Mesenchymal stem cell (in vitro differentiated cells and primary cell): ENCODE results near the gene FRMD4B.

Experiments
- DNase-seq: peaks from one replicate; pipeline ENCODE4 v3.0.0-alpha.2; 2013
- H2AFZ ChIP-seq: one replicate; pipeline ENCODE4 v1.6.1; 2013; ENCODE audit warnings: low read depth, mild to moderate bottlenecking, control low read depth, inconsistent platforms, low read length, moderate library complexity
- H2AK5ac ChIP-seq: 2 replicates; pipeline ENCODE4 v1.6.1; 2013; ENCODE audit warnings: low read length, moderate library complexity, mild to moderate bottlenecking, inconsistent platforms; ENCODE audit not compliant: severe bottlenecking
- H2BK120ac ChIP-seq: one replicate; pipeline ENCODE4 v1.6.1; 2013; ENCODE audit warnings: low read depth, mild to moderate bottlenecking, inconsistent platforms, low read length, moderate library complexity
- H2BK12ac ChIP-seq, 2 experiments: one replicate each; pipeline ENCODE4 v1.6.1; 2013; ENCODE audit warnings: inconsistent platforms in 2 of 2, low read length in 2 of 2, mild to moderate bottlenecking in 2 of 2, moderate library complexity in 2 of 2, control low read depth in 1 of 2
- H2BK15ac ChIP-seq: one replicate; pipeline ENCODE4 v1.6.1; 2013; ENCODE audit warnings: mild to moderate bottlenecking, low read depth, inconsistent platforms; ENCODE audit not compliant: poor library complexity, severe bottlenecking
- H2BK5ac ChIP-seq: 2 replicates; pipeline ENCODE4 v1.6.1; 2013; ENCODE audit warnings: low read depth, mild to moderate bottlenecking, low read length, control low read depth, inconsistent platforms; ENCODE audit not compliant: poor library complexity, severe bottlenecking
- H3K14ac ChIP-seq, 2 experiments: one replicate each; pipeline ENCODE4 v1.6.1; 2013; ENCODE audit warnings: inconsistent platforms in 2 of 2, low read length in 2 of 2, control low read depth in 1 of 2, mild to moderate bottlenecking in 1 of 2, moderate library complexity in 1 of 2
- H3K18ac ChIP-seq, 2 experiments: one replicate each; pipeline ENCODE4 v1.6.1; 2013; ENCODE audit warnings: inconsistent platforms in 2 of 2, low read length in 2 of 2, control low read depth in 1 of 2, low read depth in 1 of 2, mild to moderate bottlenecking in 1 of 2
- H3K23ac ChIP-seq, 2 experiments: one replicate each; pipeline ENCODE4 v1.6.1; 2013; ENCODE audit warnings: inconsistent platforms in 2 of 2, low read length in 2 of 2, mild to moderate bottlenecking in 2 of 2, moderate library complexity in 2 of 2, control low read depth in 1 of 2
- H3K27ac ChIP-seq: 2 replicates; pipeline ENCODE4 v1.5.1; 2013; ENCODE audit warnings: mild to moderate bottlenecking, moderate library complexity, low read length, control low read depth, inconsistent platforms; ENCODE audit not compliant: poor library complexity, severe bottlenecking
- H3K27me3 ChIP-seq, 2 experiments: 2 replicates each; pipeline versions ENCODE4 v1.6.1 to v1.7.0; 2013; ENCODE audit warnings: low read length in 2 of 2, mild to moderate bottlenecking in 2 of 2, moderate library complexity in 2 of 2, control low read depth in 1 of 2, inconsistent platforms in 1 of 2; ENCODE audit not compliant: control insufficient read depth in 1 of 2, insufficient read depth in 1 of 2
- H3K36me3 ChIP-seq, 2 experiments: 2 replicates each; pipeline versions ENCODE4 v1.6.1 to v1.7.0; 2013; ENCODE audit warnings: low read length in 2 of 2, control low read depth in 1 of 2, inconsistent platforms in 1 of 2, low read depth in 1 of 2, mild to moderate bottlenecking in 1 of 2; ENCODE audit not compliant: insufficient read depth in 2 of 2, control insufficient read depth in 1 of 2
- H3K4ac ChIP-seq, 2 experiments: one replicate each; pipeline ENCODE4 v1.6.1; 2013; ENCODE audit warnings: inconsistent platforms in 2 of 2, low read length in 2 of 2, mild to moderate bottlenecking in 2 of 2, moderate library complexity in 2 of 2, control low read depth in 1 of 2, low read depth in 1 of 2
- H3K4me1 ChIP-seq: 2 replicates; pipeline ENCODE4 v1.6.1; 2013; ENCODE audit warnings: low read depth, low read length, control low read depth; ENCODE audit not compliant: control insufficient read depth, insufficient read depth
- H3K4me2 ChIP-seq: 2 replicates; pipeline ENCODE4 v1.6.1; 2013; ENCODE audit warnings: low read length, mild to moderate bottlenecking, inconsistent platforms; ENCODE audit not compliant: poor library complexity, severe bottlenecking
- H3K4me3 ChIP-seq, 2 experiments: 2 replicates each; pipeline versions ENCODE4 v1.5.1 to v1.7.0; 2013; ENCODE audit warnings: low read length in 2 of 2, mild to moderate bottlenecking in 2 of 2, control low read depth in 1 of 2, low read depth in 1 of 2; ENCODE audit not compliant: insufficient read depth in 1 of 2
- H3K79me1 ChIP-seq: replicated peaks from 2 replicates; pipeline ENCODE4 v1.6.1; 2013; ENCODE audit warnings: mild to moderate bottlenecking, control low read depth, low read length, inconsistent platforms; ENCODE audit not compliant: poor library complexity, severe bottlenecking
- H3K9ac ChIP-seq: 2 replicates; pipeline ENCODE4 v1.7.0; 2013; ENCODE audit warnings: mild to moderate bottlenecking, low read length, moderate library complexity
- H3K9me3 ChIP-seq: 2 replicates; pipeline ENCODE4 v1.7.0; 2013; ENCODE audit warnings: mild to moderate bottlenecking, low read length; ENCODE audit not compliant: control insufficient read depth
- H4K8ac ChIP-seq: one replicate; pipeline ENCODE4 v1.6.1; 2013; ENCODE audit warnings: inconsistent platforms, mild to moderate bottlenecking, low read length, moderate library complexity
- H4K91ac ChIP-seq: one replicate; pipeline ENCODE4 v1.6.1; 2013; ENCODE audit warnings: mild to moderate bottlenecking, low read length, inconsistent platforms
- WGBS: methylation state at CpG from one replicate; pipeline ENCODE4 v1.1.7; 2013; ENCODE audit warnings: mixed read lengths; 5-methylcytosine and 5-hydroxymethylcytosine counted together

The FRMD4B gene

GRCh38 chr3:69191516-69191915 is 194.4 kb downstream of the FRMD4B start:
- no peak for DNase-seq
- no peaks in the 10 kb centered on the region for H3K27me3 ChIP-seq
- no peak overlapping the region for H3K4me2 ChIP-seq
- no peak overlapping the region for H4K91ac ChIP-seq
- H3K4me1 ChIP-seq: no peaks in the 10 kb centered on the region
- no peak overlapping the region for H2BK120ac ChIP-seq
- H3K9ac ChIP-seq: no peak overlapping the region
- H2AK5ac ChIP-seq: no peak overlapping the region
- H3K14ac ChIP-seq: no peak overlapping the region
- no peaks in the 10 kb centered on the region for H3K9me3 ChIP-seq
- H2BK15ac ChIP-seq: no peak overlapping the region
- H3K4ac ChIP-seq: no peak overlapping the region
- H3K4me3 ChIP-seq: no peak overlapping the region
- H2AFZ ChIP-seq: no peak overlapping the region
- H2BK5ac ChIP-seq: no peak overlapping the region
- H3K79me1 ChIP-seq: peaks cover 1% of the 10 kb centered on the region
- H3K36me3 ChIP-seq: peaks cover 0 to 24% of the 10 kb centered on the region in 2 experiments
- no peak overlapping the region for H3K23ac ChIP-seq
- no peak overlapping the region for H2BK12ac ChIP-seq
- no peak overlapping the region for H4K8ac ChIP-seq
- no peak overlapping the region for H3K27ac ChIP-seq
- no peak overlapping the region for H3K18ac ChIP-seq

GRCh38 chr3:69189487-69189886 is 196.4 kb downstream of the FRMD4B start:
- no peak overlapping the region for H3K9ac ChIP-seq
- no peaks in the 10 kb centered on the region for H3K4me1 ChIP-seq
- no peak for DNase-seq
- no peak overlapping the region for H3K27ac ChIP-seq
- no peak overlapping the region for H3K4me2 ChIP-seq
- H3K79me1 ChIP-seq: peaks cover 1% of the 10 kb centered on the region
- no peak overlapping the region for H2AK5ac ChIP-seq
- H2BK120ac ChIP-seq: no peak overlapping the region
- H3K9me3 ChIP-seq: no peaks in the 10 kb centered on the region
- H3K27me3 ChIP-seq: no peaks in the 10 kb centered on the region
- H3K14ac ChIP-seq: no peak overlapping the region
- 100% methylated on average over 1 of the region's 4 CpGs for WGBS
- H2BK15ac ChIP-seq: no peak overlapping the region
- no peak overlapping the region for H3K4me3 ChIP-seq
- H4K91ac ChIP-seq: no peak overlapping the region
- H4K8ac ChIP-seq: no peak overlapping the region
- H3K18ac ChIP-seq: no peak overlapping the region
- H3K36me3 ChIP-seq: peaks cover 0 to 31% of the 10 kb centered on the region in 2 experiments
- H3K23ac ChIP-seq: no peak overlapping the region
- no peak overlapping the region for H2BK5ac ChIP-seq
- no peak overlapping the region for H2AFZ ChIP-seq
- H3K4ac ChIP-seq: no peak overlapping the region
- no peak overlapping the region for H2BK12ac ChIP-seq

- H3K14ac ChIP-seq: no peak overlapping the region
Observed at GRCh38 chr3:69186575-69187093, 199.3 kb downstream of the FRMD4B start.

GRCh38 chr3:69182588-69183316 is 203.1 kb downstream of the FRMD4B start:
- H3K9ac ChIP-seq: peak overlapping the region; percentile 58
- H3K14ac ChIP-seq: no peak overlapping the region
- H2AK5ac ChIP-seq: no peak overlapping the region
- DNase-seq: peak; percentile 91
- H2BK15ac ChIP-seq: no peak overlapping the region
- H2BK12ac ChIP-seq: peak overlapping the region in 1 of 2 experiments; percentile 74
- no peak overlapping the region for H4K91ac ChIP-seq
- peak overlapping the region; percentile 93 for H3K27ac ChIP-seq
- peak overlapping the region; percentile 12 for H4K8ac ChIP-seq
- no peaks in the 10 kb centered on the region for H3K27me3 ChIP-seq
- H3K4ac ChIP-seq: peak overlapping the region in 1 of 2 experiments; percentile 88
- peaks cover 0 to 27% of the 10 kb centered on the region in 2 experiments for H3K36me3 ChIP-seq
- H3K9me3 ChIP-seq: no peaks in the 10 kb centered on the region
- H2AFZ ChIP-seq: no peak overlapping the region
- no peak overlapping the region for H3K4me2 ChIP-seq
- no peak overlapping the region for H3K4me3 ChIP-seq
- H2BK5ac ChIP-seq: no peak overlapping the region
- H3K4me1 ChIP-seq: peaks cover 3% of the 10 kb centered on the region
- no peak overlapping the region for H2BK120ac ChIP-seq
- 0% methylated on average over 6 of the region's 8 CpGs for WGBS
- H3K23ac ChIP-seq: no peak overlapping the region
- H3K18ac ChIP-seq: no peak overlapping the region
- H3K79me1 ChIP-seq: peaks cover 18% of the 10 kb centered on the region

More at GRCh38 chr3:69186575-69187093, 199.3 kb downstream of the FRMD4B start:
- H3K4me2 ChIP-seq: no peak overlapping the region
- no peak overlapping the region for H2BK120ac ChIP-seq
- no peak overlapping the region for H2BK12ac ChIP-seq
- H3K9ac ChIP-seq: no peak overlapping the region
- no peak overlapping the region for H3K4ac ChIP-seq
- H4K8ac ChIP-seq: no peak overlapping the region
- no peaks in the 10 kb centered on the region for H3K27me3 ChIP-seq
- H3K27ac ChIP-seq: no peak overlapping the region
- no peak overlapping the region for H3K23ac ChIP-seq
- DNase-seq: no peak
- 99% methylated on average over 4 of the region's 4 CpGs for WGBS
- H3K4me3 ChIP-seq: no peak overlapping the region
- H3K36me3 ChIP-seq: peaks cover 0 to 19% of the 10 kb centered on the region in 2 experiments
- H3K18ac ChIP-seq: no peak overlapping the region
- H4K91ac ChIP-seq: no peak overlapping the region
- H3K4me1 ChIP-seq: no peaks in the 10 kb centered on the region
- H2BK5ac ChIP-seq: no peak overlapping the region
- H3K9me3 ChIP-seq: no peaks in the 10 kb centered on the region
- peaks cover 1% of the 10 kb centered on the region for H3K79me1 ChIP-seq
- no peak overlapping the region for H2BK15ac ChIP-seq
- no peak overlapping the region for H2AFZ ChIP-seq
- no peak overlapping the region for H2AK5ac ChIP-seq
